Measurements from ENCODE around the gene LCN6. TPM values are rescaled to one million over a fixed set of nuclear protein-coding genes. Genes with fewer than 3 reads are reported as not detected.

The LCN6 gene
- total and polyA plus RNA-seq, 2 of the 13 experiments (the other 11 are each of a cell fraction or from before 2014, with no cell fraction given) = not detected

GRCh38 chr9:136740971-136741882, 7.1 kb downstream of the LCN6 start (continued):
- TF ChIP-seq PCBP1 (IDR thresholded peaks at IDR 0.05; ENCODE audit: borderline replicate concordance, low read depth, low read length) = no peak
- peak; percentile 66; the same call in 1 of the 2 replicates for TF ChIP-seq NFAT5 (CRISPR knock-in tag; IDR thresholded peaks at IDR 0.05)
- peak; percentile 42; the same call in 1 of the 2 replicates for TF ChIP-seq YEATS4 (CRISPR knock-in tag; IDR thresholded peaks at IDR 0.05; ENCODE audit: borderline replicate concordance)
- TF ChIP-seq ZMYM2 (CRISPR knock-in tag; IDR thresholded peaks at IDR 0.05) = 0 out of 2 replicates have a peak, but pooled peaks have one; percentile 41
- TF ChIP-seq MLX (CRISPR knock-in tag; IDR thresholded peaks at IDR 0.05) = peak; percentile 95
- no peak for TF ChIP-seq THYN1 (CRISPR knock-in tag; IDR thresholded peaks at IDR 0.05; ENCODE audit: borderline replicate concordance, low read depth)
- TF ChIP-seq DPF2 (CRISPR knock-in tag; IDR thresholded peaks at IDR 0.05; ENCODE audit: borderline replicate concordance, low read depth) = peak; percentile 36; the same call in 1 of the 2 replicates
- no peak for TF ChIP-seq JARID2 (CRISPR knock-in tag; IDR thresholded peaks at IDR 0.05; ENCODE audit: insufficient replicate concordance)
- 0 out of 2 replicates have a peak, but pooled peaks have one; percentile 50 for TF ChIP-seq ZNF431 (CRISPR knock-in tag; IDR thresholded peaks at IDR 0.05; ENCODE audit: borderline replicate concordance, low read depth)
- 0 out of 2 replicates have a peak, but pooled peaks have one; percentile 43 for TF ChIP-seq NKX3-1 (CRISPR knock-in tag; IDR thresholded peaks at IDR 0.05)
- peak; percentile 92 for TF ChIP-seq MAX (IDR thresholded peaks at IDR 0.05)
- no peak for TF ChIP-seq ZNF329 (CRISPR knock-in tag; IDR thresholded peaks at IDR 0.05; ENCODE audit: low read depth)
- TF ChIP-seq MYPOP (CRISPR knock-in tag; IDR thresholded peaks at IDR 0.05) = peak; percentile 68
- peak; percentile 91 for TF ChIP-seq ZNF607 (CRISPR knock-in tag; IDR thresholded peaks at IDR 0.05; ENCODE audit: borderline replicate concordance)
- TF ChIP-seq HNF4A (CRISPR knock-in tag; IDR thresholded peaks at IDR 0.05) = 0 out of 2 replicates have a peak, but pooled peaks have one; percentile 7
- no peak for TF ChIP-seq ZBTB2 (CRISPR knock-in tag; IDR thresholded peaks at IDR 0.05; ENCODE audit: low read depth)
- TF ChIP-seq NR2C2 (CRISPR knock-in tag; IDR thresholded peaks at IDR 0.05; ENCODE audit: borderline replicate concordance) = no peak
- TF ChIP-seq ZFY (CRISPR knock-in tag; IDR thresholded peaks at IDR 0.05) = peak; percentile 62
- peak; percentile 52; the same call in 1 of the 2 replicates for TF ChIP-seq BCL6 (CRISPR knock-in tag; IDR thresholded peaks at IDR 0.05)
